ENCODE results near the gene MCEMP1.

The MCEMP1 gene

GRCh38 chr19:7706955-7707456 lies 30.1 kb downstream of the MCEMP1 start:
- in situ Hi-C loops (cut with MboI; ENCODE audit: low pct_unique_long_range_greater_than_20kb, low sequenced_read_pairs, unreplicated experiment) = loop anchor here (10.0 kb wide), 1 partner anchor 88 kb away; no protein-coding TSS in a partner anchor
- TF ChIP-seq CTCF (IDR thresholded peaks at IDR 0.05; ENCODE audit: extremely low read depth, insufficient read depth, missing control alignments) = no peak

GRCh38 chr19:7709932-7710460 lies 33.1 kb downstream of the MCEMP1 start:
- in situ Hi-C loops (cut with MboI; ENCODE audit: low pct_unique_long_range_greater_than_20kb, low sequenced_read_pairs, unreplicated experiment) = loop anchor here (10.0 kb wide), 1 partner anchor 85 kb away; no protein-coding TSS in a partner anchor
- no peak for TF ChIP-seq CTCF (IDR thresholded peaks at IDR 0.05; ENCODE audit: extremely low read depth, insufficient read depth, missing control alignments)
- no peak for DNase-seq (ENCODE audit: low spot score)

More at GRCh38 chr19:7706955-7707456, 30.1 kb downstream of the MCEMP1 start:
- no peak for DNase-seq (ENCODE audit: low spot score)

- in situ Hi-C loops (cut with MboI; ENCODE audit: low pct_unique_long_range_greater_than_20kb, low sequenced_read_pairs, unreplicated experiment) = no loop called here
- TF ChIP-seq CTCF (IDR thresholded peaks at IDR 0.05; ENCODE audit: extremely low read depth, insufficient read depth, missing control alignments) = no peak
- no peak for DNase-seq (ENCODE audit: low spot score)
These were observed 33.7 kb downstream of the MCEMP1 start for GRCh38 chr19:7710616-7711015.

- DNase-seq (ENCODE audit: low spot score) = no peak
- in situ Hi-C loops (cut with MboI; ENCODE audit: low pct_unique_long_range_greater_than_20kb, low sequenced_read_pairs, unreplicated experiment) = no loop called here
- TF ChIP-seq CTCF (IDR thresholded peaks at IDR 0.05; ENCODE audit: extremely low read depth, insufficient read depth, missing control alignments) = no peak
These were observed 38.8 kb downstream of the MCEMP1 start for GRCh38 chr19:7715671-7716070.

- DNase-seq (ENCODE audit: low spot score) = no peak
- TF ChIP-seq CTCF (IDR thresholded peaks at IDR 0.05; ENCODE audit: extremely low read depth, insufficient read depth, missing control alignments) = no peak
- in situ Hi-C loops (cut with MboI; ENCODE audit: low pct_unique_long_range_greater_than_20kb, low sequenced_read_pairs, unreplicated experiment) = no loop called here
These were observed 39.9 kb downstream of the MCEMP1 start for GRCh38 chr19:7716762-7717161.

GRCh38 chr19:7718668-7719067 lies 41.8 kb downstream of the MCEMP1 start:
- in situ Hi-C loops (cut with MboI; ENCODE audit: low pct_unique_long_range_greater_than_20kb, low sequenced_read_pairs, unreplicated experiment) = no loop called here
- no peak for DNase-seq (ENCODE audit: low spot score)
- TF ChIP-seq CTCF (IDR thresholded peaks at IDR 0.05; ENCODE audit: extremely low read depth, insufficient read depth, missing control alignments) = no peak

All from GM13977 (cell line).